Stimulated activated CD4-positive, alpha-beta T cell treated with anti-CD3 and anti-CD28 coated beads, Interleukin-1b, Interleukin-23, amount 100 ng/mL, for 48 hours (primary cell): ENCODE results near the gene CHD8.

ENCODE experiments used
- DNase-seq: peaks from one replicate; pipeline ENCODE4 v3.0.0-alpha.2; 2020

CHD8 gene

DNA sequence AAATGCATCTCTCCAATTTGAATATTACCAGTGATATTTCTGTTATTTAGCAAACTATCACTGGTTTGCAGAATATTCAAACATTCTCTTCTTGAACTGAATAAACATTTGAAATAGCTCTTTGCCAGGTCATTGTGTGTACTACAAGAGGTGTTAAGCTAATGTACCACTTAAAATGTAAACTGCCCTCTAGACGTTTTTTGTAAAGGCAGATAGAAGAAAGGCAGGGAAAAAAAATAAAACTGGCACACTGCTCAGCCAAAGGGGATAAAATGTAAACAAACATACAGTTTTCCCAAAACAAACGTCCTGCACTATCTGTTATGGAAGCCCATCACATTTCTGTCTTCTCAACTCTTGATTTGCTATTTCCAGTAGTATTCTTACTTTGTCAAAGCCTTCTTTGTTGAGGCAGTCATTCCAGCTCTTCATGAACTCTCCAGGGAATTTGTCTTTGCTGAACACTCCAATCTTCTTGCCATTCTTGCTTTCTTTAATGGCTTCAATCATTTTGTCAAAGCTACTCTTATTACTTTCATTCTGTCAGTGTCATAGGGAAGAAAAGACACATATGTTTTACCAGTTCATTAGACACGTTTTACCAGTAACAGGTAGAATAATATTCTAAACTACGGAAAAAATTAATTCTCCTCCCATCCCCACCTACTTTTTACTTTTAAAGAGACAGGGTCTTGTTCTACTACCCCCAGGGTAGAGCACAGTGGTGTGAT is 85.8 kb downstream of the CHD8 start:
- no peak for DNase-seq

DNA sequence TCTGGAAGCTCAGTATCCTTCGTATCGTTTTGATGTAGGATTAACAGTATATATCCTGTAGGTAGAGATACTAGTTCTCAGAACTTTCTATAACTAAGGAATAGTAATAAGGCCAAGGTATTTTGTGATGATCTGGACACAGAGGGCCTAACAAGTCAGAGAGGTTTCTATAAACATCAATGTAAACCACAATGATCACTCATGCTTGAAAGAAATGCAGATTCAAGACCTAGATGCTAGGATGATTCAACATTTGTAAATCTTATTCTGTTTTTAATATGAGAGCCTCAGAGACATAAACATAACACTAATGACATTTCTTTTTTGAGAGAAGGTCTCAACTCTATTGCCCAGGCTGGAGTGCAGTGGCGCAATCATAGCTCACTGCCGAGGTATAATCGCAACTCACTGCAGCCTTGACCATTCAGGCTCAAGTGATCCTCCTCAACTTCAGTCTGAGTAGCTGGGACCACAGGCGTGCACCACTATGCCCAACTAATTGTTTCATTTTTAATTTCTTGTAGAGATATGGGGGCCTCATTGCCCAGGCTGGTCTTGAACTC is 88.3 kb downstream of the CHD8 start:
- DNase-seq: no peak

DNA sequence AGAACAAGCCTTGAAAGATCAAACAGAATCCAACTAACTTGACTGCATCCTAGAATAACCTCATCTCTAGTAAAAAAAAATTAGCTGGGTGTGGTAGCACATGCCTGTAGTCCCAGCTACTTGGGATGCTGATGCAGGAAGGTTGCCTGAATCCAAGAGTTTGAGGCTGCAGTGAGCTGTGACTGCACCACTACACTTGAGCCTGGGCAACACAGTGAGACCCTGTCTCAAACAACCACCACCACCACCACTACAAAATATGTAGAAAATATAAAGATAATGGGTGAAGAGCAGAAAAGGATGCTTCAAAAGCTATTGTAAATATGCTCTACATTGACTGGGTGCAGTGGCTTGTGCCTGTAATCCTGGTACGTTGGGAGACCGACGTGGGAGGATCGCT is 99.4 kb downstream of the CHD8 start:
- no peak for DNase-seq

DNA sequence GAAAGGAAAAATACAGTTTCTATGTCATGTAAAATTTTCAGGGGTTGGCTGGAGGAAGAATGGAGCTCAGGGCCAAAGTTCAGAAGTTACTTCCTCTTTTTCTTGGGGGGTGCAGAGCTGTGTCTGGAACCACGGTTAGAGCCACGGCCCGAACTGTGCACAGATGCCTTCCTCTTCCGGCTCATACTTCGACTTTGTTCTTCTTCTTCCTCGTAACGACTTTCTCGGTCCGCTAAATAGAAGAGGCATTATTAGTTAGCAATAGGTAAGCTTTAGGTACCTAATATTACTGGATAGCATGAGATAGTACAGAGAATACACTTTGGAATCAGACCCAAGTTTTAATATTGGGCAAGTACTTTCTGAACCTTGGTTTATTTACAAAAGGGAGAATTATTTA is 103.3 kb downstream of the CHD8 start:
- DNase-seq: no peak

DNA sequence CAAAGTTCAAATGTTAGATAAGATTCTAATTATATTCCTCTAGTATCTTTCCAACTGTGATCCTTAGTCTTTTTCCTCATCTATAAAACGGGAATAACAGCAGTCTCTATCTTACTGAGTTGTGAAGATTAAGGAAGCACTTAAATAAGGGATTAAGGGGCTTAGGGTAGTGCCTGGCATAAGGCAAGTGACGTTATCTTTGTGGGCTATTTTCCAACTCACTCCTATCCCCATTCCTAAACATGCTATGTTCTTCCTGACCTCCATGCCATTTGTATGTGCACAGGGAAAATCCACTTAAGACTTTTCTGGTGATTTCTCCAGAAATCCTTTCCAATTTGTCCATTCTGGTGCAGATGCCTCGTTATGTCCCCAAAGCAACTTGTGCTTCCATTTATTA is 105.4 kb downstream of the CHD8 start:
- no peak for DNase-seq

DNA sequence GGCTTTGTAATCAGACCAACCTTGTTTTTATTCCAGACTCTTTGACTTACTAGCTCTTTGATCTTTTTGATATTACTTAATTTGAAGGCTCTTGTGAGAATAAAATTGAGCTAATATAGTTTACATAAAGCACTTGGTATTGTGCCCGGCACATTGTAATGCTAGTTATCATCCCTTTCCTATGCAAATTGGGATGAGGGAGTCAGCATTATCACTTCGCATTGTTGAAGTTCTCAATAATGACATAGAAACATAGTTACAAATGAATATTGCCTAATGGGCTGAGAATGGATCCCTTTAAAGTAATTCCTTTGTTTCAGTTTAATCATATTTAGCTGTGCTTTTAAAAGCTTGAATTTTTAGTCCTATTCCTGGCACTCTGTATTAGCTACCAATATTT is 108.7 kb downstream of the CHD8 start:
- no peak for DNase-seq

DNA sequence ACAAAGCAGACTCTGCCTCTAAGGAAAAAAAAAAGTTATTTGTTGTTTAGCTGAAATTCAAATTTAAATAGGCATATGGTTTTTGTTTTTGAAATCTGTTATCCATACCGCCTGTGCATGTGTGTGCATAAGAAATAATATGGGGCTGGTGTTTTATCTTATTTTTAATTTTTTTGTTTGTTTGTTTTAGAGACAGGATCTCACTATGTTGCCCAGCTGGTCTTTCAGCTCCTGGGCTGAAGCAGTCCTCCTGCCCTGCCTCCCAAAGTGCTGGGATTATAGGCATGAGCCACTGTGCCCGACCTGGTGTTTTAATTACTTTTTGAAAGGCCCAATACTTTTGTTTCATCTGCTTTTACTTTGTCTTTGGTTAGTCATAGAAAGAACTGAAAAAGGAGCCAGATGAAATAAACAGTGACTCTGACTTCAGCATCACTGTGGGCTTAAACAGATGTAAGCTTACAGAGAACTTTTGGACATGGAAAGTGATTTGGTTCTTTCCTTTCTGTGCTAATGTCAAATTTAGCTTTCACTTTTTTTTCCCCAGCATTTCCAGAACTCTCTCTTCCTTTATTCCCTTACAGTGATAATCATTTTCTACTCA is 109.3 kb downstream of the CHD8 start:
- DNase-seq: no peak

DNA sequence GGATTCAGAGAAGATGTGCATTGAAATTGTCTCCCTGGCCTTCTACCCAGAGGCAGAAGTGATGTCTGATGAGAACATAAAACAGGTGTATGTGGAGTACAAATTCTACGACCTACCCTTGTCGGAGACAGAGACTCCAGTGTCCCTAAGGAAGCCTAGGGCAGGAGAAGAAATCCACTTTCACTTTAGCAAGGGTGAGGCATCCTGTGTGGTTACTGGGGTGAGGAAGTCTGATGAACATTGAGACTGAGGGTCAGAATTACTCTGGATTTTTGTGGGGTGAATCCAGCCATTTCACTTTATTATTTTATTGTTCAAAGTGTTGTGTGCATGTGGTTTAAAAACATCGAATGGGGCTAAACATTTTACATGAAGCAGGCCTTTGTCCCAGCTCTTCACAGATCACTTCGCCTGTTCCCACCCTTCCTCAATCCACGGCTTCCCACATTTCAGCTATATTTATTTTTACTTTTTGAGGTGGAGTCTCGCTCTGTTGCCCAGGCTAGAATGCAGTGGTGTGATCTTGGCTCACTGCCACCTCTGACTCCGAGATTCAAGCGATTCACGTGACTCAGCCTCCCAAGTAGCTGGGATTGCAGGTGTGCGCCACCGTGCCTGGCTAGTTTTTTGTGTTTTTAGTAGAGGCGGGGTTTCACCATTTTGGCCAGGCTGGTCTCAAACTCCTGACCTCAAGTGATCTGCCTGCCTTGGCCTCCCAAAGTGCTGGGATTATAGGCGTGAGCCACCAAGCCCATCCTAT is 112.7 kb downstream of the CHD8 start:
- no peak for DNase-seq
